Ecto neural progenitor cell (in vitro differentiated cells): ENCODE results near the gene CPZ.
"Not testable (repeated sequence)": the region's sequence is repeated elsewhere in the genome, so short reads cannot be mapped to it uniquely, and the experiment has no call there.

Experiments used
- DNase-seq: peaks from one replicate; pipeline ENCODE4 v3.0.0-alpha.2; 2018; ENCODE audit warnings: low spot score

Gene CPZ

DNA sequence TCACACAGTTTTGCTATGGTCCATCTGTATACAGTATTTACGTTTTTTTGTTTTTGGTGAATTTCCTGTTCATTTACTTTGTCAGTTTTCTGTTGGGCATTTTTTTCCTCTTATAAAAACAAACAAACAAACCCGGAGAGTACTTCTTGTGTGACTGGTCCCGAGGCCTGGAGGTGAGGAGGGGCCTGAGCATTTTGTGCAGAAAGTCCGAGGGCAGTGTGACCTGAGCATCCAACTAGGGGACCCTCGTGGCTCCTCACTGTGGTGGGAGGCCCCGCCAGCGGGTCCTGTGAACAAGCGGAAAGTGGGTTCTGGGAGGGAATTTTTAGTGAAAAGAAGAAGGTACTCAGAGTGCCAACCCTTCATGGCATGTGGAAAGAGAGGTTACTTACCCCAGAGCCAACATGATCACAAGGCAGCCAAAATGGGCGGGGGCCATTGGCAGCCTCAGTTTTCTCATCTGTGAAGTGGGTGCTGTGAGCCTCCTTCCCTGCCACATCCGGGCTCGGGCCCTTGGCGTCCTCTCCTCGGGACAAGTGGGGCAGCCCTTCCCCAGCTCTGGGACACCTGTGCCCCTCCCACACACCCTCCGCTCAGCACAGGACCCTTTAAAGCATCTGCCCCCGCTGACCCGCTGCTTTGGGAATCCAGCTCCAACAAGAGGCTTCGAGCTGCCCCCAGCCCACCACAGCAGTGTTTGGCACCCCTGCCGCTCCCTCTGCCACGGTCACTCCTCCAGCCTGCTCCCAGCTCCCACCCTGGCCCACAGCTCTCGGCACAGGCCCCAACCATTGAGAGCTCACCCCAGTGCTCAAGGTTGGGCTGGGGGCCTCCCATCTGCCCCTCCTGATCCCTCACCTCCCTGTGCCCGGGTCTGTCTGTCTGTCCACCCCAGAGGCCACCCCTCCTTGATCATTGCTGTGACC, 35.2 kb upstream of the CPZ start:
- no peak for DNase-seq

DNA sequence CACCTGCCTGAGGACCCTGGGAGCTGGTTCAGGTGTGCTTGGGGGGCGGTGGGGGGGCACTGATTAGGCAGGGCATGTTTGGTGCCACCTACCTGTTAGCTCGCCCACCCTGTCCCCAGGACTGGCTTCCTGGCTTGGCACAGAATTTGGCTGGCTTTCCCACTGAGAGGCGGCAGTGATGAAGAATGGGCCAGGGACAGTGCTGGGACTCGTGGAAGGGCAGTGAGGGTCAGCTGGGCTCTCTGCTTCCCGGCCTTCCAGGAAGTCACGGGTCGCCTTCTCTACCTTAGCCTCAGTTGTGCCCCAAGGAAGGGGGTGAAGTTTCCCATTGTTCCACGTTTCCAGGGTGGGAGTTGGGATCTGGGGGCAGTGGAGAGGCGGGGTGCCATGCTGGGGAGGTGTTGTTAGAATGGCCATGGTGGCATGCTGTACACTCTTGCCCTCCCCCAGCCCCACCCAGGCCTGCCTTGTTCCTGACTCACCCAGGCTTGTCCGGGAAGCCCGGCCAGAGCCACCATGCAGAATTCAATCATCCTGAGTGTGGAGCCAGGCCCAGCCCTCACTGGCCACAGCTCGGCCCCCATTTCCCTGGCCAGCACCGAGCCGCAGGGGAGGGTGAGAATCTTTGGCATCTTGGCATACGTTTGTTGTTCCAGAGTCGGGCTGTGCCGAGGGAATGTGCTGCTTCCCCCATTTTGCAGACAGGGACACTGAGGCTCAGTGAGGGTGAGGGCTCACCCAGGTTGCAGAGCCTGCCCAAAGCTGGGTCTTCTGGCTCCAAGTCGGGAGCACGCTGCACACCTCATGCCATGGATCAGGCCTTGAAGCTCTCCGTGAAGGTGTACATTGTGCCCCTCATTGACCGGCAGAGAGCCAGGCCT, 34.2 kb upstream of the CPZ start:
- no peak for DNase-seq

DNA sequence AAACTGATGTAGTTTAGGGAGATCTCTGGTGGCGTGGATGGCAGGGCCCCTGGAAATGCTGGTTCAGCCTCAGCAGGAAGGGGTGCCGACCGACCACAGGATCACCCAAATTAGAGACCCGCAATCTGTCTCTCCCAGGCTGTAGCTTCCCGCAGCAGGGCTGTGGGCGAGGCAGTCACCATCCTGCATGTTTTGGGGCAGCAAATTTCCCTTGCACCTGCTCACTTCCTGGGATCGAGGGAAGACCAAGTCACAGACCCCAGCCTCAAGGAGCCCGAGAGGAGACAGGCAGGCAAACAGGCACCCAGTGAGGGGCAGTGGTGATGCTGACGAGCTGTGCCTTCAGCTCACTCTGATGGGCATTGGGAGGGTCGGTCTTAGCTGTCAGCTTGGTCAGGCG, 33.6 kb upstream of the CPZ start:
- no peak for DNase-seq

DNA sequence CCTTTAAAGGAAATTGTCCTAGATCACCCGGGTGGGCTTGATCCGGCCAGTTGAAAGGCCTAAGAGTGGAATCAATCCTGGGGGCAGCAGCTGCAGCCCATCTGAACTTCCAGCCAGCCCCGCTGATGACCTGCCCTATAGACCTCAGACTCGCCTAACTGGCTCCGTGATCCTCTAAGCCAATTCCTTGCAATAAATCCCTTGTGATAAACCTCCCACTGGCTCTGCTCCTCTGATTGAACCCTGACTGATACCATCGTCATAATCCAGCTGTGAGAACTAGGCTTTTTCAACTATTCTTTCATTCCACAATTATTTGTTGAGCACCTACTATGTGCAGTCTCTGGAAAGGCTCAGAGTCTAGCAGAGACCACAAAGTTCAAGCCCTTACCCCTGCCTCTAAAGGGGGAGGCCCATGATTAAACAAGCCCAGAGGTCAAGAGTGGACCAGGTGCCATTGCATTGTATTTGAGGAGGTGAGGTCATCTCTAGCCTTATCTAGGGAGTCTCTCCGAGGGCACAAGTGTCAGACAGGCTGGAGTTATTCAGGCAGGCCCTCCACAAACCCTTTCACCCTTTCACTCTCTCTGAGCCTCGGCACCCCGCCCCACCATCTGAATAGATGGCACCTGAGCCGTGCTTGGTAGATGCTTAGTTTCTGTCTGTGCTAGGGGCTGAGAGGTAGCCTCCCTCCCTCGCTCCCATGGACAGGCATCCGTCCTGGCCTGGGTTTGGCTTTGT, 32.9 kb upstream of the CPZ start:
- DNase-seq, result no peak

DNA sequence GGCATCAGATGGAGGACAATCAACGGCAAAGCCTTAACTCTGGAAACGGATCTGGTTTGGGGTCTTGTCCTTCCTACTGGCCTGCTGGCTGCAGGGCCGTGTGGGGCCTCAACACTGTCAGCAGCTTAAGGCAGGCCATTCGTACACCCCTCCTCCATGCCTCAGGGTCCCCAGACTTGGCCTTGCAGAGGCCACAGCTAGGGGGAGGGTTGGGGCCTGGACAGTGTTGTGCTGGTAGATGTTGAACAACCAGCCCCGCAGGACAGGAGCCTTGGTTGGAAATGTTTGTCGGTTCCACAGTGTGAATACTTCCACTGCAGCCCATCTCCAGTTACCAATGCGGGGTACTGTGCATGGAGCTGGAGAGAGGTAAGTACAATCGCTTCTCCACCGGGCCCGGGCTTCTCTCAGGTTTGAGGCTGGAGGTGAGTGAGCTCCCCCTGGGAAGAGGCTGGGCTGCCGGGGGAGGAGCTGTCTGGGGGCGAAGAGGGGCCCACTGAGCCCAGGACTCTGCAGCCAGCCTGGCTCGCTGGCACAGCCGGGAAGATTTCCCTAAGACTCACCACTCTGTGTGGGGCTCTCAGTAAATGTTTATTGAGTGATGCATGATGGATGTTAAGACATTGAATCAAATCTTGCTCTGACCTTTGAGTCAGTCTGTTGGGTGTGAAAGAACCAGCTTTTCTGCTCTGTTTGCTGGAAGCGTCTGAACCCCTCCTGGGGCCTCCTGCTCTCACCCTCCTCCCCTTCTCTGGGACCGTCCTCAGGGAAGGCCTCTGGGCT, 32.1 kb upstream of the CPZ start:
- no peak for DNase-seq

DNA sequence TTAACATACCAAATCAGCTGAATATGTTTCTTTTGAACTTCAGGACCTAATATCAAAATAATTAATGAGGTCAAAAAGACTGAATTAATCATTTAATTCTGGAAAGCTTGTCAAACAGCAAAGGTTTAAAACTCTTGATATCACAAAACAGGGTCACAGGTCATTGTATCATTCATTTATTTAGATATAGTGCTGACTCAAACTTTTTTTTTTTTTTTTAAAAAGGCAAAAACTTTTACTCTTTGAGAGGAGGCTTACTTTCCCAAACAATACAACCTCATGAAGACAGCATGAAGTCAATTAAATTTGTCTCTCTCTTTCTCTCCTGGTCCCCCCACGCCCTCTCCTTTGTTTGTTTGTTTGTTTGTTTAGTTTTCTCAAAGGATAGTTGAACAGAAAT, 28.0 kb upstream of the CPZ start:
- DNase-seq, result no peak

DNA sequence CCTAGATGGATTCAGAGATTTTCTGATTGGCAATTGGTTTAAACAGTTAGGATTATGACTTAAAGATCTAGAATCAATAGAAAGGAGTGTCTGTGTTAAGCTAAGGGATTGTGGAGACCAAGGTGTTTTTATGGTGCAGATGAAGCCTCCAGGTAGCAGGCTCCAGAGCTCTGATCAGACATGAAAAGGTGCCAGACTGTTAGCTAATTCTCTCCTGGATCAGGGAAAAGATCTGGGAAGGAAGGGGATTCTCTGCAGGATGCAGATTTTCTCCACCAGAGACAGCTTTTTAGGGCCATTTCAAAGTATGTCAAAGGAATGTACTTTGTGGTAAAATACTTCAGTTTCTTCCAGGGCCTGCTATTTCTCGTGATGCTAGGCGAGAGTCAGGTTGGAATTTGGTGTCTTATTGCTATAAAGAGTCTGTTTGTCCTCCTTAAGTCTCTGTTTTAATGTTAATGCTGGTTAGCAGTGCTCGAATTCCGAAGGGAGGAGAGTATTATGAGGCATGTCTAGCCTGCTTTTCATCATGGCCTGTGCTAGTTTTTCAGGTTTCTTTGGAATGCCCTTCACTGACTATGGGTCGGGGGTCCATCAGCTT, 24.4 kb upstream of the CPZ start:
- DNase-seq, result no peak

DNA sequence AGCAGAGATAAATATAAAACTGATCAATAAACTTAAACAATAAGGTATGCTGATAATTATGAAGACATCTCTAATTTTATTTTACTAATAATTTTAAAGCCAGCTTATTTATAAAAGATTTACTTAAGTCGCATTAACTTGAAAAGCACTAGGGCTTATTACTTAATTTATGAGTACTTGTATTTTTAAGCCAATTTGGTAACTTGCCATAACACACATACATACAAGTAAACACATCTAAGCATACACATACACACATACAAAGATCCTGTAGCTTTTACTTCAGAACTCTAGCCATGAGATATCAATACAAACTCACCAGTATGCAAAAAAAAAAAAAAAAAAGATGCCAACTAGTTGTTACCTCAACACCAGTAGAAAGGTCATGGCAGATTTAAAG, 22.4 kb upstream of the CPZ start:
- no peak for DNase-seq

DNA sequence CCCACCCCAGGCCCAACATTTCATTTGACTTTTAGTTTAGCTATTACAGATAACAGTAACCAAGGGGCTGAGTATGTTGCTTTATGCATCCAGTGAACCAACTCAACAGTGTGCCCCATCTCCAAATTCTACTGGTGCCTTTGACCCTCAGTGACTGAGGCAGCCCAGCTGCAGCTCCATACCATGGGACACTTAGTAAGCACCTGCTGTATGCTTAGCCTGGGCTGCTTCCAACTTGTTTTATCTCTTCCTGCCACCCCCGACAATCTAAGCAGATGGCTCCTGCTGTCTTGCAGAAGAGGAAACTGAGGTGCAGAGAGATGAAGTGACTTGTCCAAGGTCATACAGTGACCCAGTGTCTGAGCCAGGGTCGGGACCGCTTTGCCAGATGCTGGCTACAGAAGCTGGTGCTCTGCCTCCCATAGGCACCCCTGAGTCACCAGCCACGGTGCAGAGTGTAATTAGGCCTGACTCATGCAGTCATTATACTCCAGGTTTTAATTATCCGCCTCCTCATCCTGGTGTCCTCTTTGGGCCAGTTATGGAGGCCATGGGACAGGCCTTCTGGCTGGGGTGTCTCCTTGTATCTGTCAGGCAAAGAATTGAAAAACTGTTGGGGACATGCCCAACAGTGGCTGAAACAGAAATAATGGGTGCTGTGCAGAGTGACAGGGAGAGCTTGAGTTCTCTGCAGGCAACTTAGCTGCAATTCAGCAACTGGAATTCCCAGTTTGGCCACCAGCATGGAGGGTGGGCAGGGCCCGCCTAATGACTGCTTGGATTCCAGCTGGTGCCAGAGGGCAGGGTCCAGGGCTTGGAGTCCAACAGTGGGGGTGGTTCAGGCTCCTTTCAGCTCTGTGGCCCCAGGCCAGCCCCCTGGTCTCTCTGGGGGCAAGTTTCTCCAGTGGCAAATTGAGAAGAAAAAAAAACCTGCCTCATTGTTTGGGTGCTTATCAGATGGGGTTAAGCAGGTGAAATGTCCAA, 20.6 kb upstream of the CPZ start:
- DNase-seq, result no peak

DNA sequence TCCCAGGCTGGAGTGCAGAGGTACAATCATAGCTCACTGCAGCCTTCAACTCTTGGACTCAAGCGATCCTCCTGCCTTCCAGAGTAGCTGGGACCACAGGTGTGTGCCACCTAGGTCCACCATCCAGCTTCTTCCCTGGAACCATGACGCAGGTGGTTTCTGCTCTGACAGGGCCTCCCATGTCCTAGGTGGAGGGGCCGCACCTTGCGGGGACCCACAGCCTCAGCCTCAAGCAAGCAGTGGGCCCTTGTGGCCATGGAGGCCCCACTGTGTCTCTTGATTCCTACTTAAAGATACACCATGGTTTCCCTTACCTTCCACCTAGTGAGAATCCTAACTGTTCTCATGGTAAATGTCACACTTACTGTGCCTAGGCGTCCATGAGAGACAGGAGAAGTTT, 19.3 kb upstream of the CPZ start:
- DNase-seq, result no peak

DNA sequence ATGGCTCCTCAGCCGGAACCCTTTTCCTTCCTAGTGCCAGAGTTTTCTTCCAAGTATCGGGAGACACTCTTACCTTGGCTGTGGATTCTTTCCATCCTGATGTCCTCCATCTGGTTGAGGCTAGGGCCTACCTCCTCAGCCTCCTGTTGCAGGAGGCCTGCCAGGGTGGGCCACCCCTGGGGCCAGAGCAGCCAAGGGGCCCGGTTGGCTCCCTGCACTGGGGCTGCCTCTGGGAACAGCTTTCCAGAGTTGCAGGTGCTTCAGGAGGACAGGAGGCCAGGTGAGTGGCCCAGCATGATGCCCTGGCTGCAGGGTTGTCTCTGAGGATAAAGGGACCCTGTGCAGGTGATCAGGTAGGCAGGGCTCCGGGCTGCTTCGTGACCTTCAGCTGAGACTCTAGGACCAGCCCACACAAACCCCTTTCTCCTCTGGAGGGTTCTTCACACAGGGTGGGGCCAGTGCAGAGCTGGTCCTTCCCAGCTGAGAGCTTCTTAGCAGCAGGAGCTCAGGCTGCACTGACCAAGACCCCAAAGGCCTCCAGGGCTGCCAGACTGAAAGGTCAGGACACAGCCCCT, 17.7 kb upstream of the CPZ start:
- DNase-seq, result no peak

DNA sequence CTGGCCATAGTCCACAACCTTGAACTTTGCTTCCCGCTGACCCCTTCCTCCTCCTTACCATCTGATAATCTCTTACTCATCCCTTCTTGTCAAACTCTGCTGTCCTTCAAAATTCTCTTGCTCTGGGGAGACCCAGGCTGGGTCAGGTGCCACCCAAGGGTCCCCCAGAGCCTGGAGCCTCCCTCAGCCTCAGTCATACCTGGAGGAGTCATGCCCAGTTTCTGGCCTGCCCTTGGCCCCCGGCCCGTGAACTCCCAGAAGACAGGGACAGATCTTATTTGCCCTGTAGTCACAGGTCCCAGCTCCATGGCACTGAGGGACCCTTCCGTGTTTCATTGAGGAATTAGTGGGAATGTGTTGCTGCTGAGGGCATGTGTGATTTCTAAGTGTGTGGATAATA, 17.1 kb upstream of the CPZ start:
- no peak for DNase-seq

DNA sequence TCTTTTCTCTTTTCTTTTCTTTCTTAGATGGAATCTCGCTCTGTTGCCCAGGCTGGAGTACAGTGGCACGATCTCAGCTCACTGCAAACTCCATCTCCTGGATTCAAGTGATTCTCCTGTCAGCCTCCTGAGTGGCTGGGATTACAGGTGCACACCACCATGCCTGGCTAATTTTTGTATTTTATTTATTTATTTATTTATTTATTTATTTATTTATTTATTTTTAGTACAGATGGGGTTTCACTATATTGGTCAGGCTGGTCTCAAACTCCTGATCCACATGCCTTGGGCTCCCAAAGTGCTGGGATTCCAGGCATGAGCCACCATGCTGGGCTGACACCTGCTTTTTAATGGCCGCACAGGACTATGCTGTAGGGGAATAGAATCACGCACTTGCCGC, 16.0 kb upstream of the CPZ start:
- DNase-seq, result not testable (repeated sequence)

DNA sequence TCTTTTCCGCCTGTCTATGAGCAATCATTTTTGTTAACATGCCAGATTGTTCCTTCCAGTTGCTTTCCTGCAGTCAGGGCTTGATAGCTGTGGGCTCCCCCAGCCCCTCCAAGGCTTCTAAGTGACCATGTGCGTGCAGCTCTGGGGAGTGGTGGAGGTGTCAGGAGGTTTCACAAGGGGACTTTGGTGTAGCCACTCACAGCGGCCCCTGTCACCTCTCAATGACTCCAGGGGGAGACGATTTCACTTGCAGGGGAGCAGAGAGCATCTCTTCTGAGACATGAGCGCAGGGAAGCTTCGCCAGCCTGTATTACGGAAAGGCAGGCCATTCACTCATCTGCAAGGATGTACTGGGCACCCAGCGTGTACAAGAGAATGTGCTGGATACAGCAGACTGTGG, 15.5 kb upstream of the CPZ start:
- DNase-seq, result no peak

DNA sequence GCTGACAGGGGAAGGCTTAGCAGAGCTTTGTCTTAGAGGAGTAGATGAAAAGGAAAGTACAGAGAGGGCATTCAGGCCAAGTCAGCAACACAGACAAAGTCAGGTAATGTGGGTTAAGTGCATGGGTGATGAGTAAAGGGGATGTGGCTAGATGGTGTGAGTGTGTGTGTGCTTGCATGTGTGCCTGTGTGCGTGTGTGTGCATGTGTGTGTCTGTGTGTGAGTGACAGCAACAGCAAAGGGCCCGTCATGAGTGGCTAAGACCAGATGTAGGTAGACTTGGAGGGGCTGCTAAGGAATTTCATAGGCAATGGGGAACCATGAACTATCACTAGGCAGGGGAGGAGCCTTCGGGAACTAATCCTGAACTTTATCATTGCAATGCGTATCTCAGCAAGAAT, 14.6 kb upstream of the CPZ start:
- no peak for DNase-seq

DNA sequence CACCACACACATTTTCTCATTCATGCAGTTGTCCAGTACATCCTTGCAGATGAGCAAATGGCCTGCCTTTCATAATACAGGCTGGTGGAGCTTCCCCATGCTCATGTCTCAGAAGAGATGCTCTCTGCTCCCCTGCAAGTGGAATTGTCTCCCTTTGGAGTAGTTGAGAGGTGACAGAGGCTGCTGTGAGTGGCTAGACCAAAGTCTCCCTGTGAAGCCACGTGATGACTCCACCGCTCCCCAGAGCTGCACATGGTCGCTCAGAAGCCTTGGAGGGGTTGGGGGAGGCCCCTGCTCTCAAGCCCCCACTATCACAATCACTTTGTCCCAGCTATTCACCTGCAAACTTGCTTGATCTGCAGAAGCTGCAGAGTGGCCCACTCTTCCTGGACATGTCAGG, 13.8 kb upstream of the CPZ start:
- DNase-seq, result no peak

DNA sequence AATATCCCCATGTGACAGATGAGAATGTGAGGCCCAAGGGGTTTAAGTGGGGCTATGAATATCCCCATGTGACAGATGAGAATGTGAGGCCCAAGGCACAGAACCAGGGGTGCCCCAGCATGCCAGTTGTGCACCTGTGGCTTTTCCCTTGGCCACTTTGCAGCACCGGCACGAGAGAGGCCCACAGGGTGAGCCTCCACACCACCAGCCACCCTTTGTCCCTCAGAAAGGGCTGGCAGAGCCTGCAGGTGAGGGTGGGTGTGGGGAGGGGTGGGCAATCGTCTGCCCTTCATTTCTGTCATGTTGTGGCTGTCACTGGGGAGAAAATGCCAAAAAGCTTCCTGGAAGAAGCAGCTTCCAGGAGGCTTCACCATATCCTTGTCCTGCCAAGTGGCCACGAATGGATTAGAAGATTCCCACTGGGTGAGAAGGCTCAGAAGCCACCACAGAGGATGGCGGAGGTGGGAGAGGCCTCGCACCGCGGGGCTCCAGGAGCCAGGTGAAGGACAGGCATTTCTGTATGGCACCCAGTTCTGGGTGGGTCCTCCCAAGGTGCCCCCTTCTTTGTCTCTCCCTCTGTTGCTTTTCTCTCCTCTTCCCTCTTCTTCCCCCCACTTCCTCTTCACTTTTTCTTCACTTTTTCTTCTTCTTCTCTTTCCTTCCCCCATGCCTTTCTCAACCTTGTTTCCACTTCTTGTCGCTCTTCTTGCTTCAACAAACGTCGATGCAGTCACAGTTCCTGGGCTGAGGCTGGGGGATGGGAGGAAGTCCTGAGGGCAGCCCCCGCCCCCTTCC, 12.8 kb upstream of the CPZ start:
- DNase-seq, result no peak

DNA sequence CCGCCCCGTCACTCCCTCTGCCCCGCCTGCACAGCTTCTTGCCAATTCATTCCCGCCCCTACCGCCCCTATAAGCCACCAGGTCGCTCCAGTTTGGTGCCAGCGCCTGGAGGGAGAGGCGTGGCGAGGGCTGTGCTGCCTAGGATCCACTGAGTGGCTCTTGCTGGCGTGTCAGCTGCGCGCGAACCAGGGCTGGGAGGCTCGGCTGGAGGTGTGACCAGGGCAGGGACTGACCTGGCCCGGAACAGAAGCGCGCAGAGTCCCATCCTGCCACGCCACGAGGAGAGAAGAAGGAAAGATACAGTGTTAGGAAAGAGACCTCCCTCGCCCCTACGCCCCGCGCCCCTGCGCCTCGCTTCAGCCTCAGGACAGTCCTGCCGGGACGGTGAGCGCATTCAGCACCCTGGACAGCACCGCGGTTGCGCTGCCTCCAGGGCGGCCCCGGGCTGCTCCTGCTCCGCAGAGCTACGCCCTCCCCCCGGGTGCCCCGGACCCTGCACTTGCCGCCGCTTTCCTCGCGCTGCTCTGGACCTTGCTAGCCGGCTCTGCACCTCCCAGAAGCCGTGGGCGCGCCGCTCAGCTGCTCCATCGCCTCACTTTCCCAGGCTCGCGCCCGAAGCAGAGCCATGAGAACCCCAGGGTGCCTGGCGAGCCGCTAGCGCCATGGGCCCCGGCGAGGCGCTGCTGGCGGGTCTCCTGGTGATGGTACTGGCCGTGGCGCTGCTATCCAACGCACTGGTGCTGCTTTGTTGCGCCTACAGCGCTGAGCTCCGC, 12.1 kb upstream of the CPZ start, which contains the start of gene GPR78:
Gene GPR78, plus strand, starts transcription at position 72 of the 773 bp plus-strand sequence. Its CDS starts 591 bp downstream, at position 663.
- peak; percentile 94 for DNase-seq
